H9 (cell line): Measurements from ENCODE around the gene KIR3DL2. TPM values are rescaled to one million over a fixed set of nuclear protein-coding genes. Genes with fewer than 3 reads are reported as not detected.

Source experiments
- DNase-seq: peaks from one replicate; pipeline ENCODE4 v3.0.0-alpha.2; 2017
- H2AFZ ChIP-seq: one replicate; pipeline ENCODE4 v1.6.1; 2013; ENCODE audit warnings: mild to moderate bottlenecking, low read length, control low read depth, moderate library complexity
- H2AK5ac ChIP-seq: 2 replicates; pipeline ENCODE4 v1.6.1; 2013; ENCODE audit warnings: low read length, control low read depth, mixed read lengths; ENCODE audit not compliant: insufficient read length
- H2BK120ac ChIP-seq: one replicate; pipeline ENCODE4 v1.6.1; 2013; ENCODE audit warnings: low read depth, mild to moderate bottlenecking, low read length, control low read depth, inconsistent platforms; ENCODE audit not compliant: poor library complexity, severe bottlenecking
- H2BK12ac ChIP-seq: 2 replicates; pipeline ENCODE4 v1.6.1; 2013; ENCODE audit warnings: low read length, control low read depth, mixed read lengths, low read depth; ENCODE audit not compliant: insufficient read length
- H2BK15ac ChIP-seq: 2 replicates; pipeline ENCODE4 v1.6.1; 2013; ENCODE audit warnings: low read depth, low read length, control low read depth
- H2BK20ac ChIP-seq: one replicate; pipeline ENCODE4 v1.6.1; 2013; ENCODE audit warnings: low read depth, mild to moderate bottlenecking, low read length, control low read depth, inconsistent platforms; ENCODE audit not compliant: poor library complexity, severe bottlenecking
- H2BK5ac ChIP-seq: 2 replicates; pipeline ENCODE4 v1.6.1; 2013; ENCODE audit warnings: low read length, control low read depth, mixed read lengths; ENCODE audit not compliant: insufficient read length
- H3K14ac ChIP-seq: 2 replicates; pipeline ENCODE4 v1.6.1; 2013; ENCODE audit warnings: low read length, control low read depth; ENCODE audit not compliant: insufficient read depth
- H3K18ac ChIP-seq: 2 replicates; pipeline ENCODE4 v1.6.1; 2013; ENCODE audit warnings: low read depth, mild to moderate bottlenecking, mixed read lengths, low read length, control low read depth; ENCODE audit not compliant: insufficient read length
- H3K23ac ChIP-seq: 2 replicates; pipeline ENCODE4 v1.6.1; 2013; ENCODE audit warnings: low read length, control low read depth, mixed read lengths, low read depth; ENCODE audit not compliant: insufficient read length
- H3K23me2 ChIP-seq: 2 replicates; pipeline ENCODE4 v1.6.1; 2013; ENCODE audit warnings: low read depth, mild to moderate bottlenecking, mixed read lengths, low read length, control low read depth; ENCODE audit not compliant: insufficient read length, poor library complexity, severe bottlenecking
- H3K27ac ChIP-seq: 2 replicates; pipeline ENCODE4 v1.5.1; 2013; ENCODE audit warnings: low read length, control low read depth, mixed read lengths, low read depth; ENCODE audit not compliant: insufficient read length
- H3K27me3 ChIP-seq: 2 replicates; pipeline ENCODE4 v1.6.1; 2013; ENCODE audit warnings: low read length, control low read depth, inconsistent platforms; ENCODE audit not compliant: insufficient read depth
- H3K4ac ChIP-seq: 2 replicates; pipeline ENCODE4 v1.6.1; 2013; ENCODE audit warnings: low read depth, mild to moderate bottlenecking, control low read depth, inconsistent platforms, low read length, moderate library complexity
- H3K4me1 ChIP-seq: 2 replicates; pipeline ENCODE4 v1.6.1; 2013; ENCODE audit warnings: low read length, control low read depth, inconsistent platforms; ENCODE audit not compliant: insufficient read depth
- H3K4me2 ChIP-seq: 2 replicates; pipeline ENCODE4 v1.6.1; 2013; ENCODE audit warnings: low read length, control low read depth, mixed read lengths; ENCODE audit not compliant: insufficient read length, insufficient read depth
- H3K56ac ChIP-seq: 2 replicates; pipeline ENCODE4 v1.6.1; 2013; ENCODE audit warnings: low read depth, mild to moderate bottlenecking, mixed read lengths, low read length, control low read depth; ENCODE audit not compliant: insufficient read length
- H3K79me1 ChIP-seq: 2 replicates; pipeline ENCODE4 v1.6.1; 2013; ENCODE audit warnings: low read depth, mild to moderate bottlenecking, moderate library complexity, low read length, control low read depth, inconsistent platforms; ENCODE audit not compliant: insufficient read depth, poor library complexity, severe bottlenecking
- H3K79me2 ChIP-seq: 2 replicates; pipeline ENCODE4 v1.6.1; 2013; ENCODE audit warnings: low read length, control low read depth, inconsistent platforms; ENCODE audit not compliant: insufficient read depth
- H3K9ac ChIP-seq: 2 replicates; pipeline ENCODE4 v1.6.1; 2013; ENCODE audit warnings: low read length, control low read depth, mixed read lengths; ENCODE audit not compliant: insufficient read length; ENCODE audit errors: extremely low read depth
- H3K9me3 ChIP-seq: one replicate; pipeline ENCODE4 v1.6.1; 2013; ENCODE audit warnings: low read depth, low read length, inconsistent platforms; ENCODE audit not compliant: control insufficient read depth
- H3T11ph ChIP-seq: one replicate; pipeline ENCODE4 v1.6.1; 2013; ENCODE audit warnings: mild to moderate bottlenecking, low read length, control low read depth, inconsistent platforms
- H4K20me1 ChIP-seq: one replicate; pipeline ENCODE4 v1.6.1; 2013; ENCODE audit not compliant: control insufficient read depth, insufficient read length, insufficient read depth
- H4K5ac ChIP-seq: 2 replicates; pipeline ENCODE4 v1.6.1; 2013; ENCODE audit warnings: low read depth, mild to moderate bottlenecking, mixed read lengths, low read length, control low read depth; ENCODE audit not compliant: insufficient read length
- H4K8ac ChIP-seq: replicated peaks from 2 replicates; pipeline ENCODE4 v1.6.1; 2013; ENCODE audit warnings: low read length, control low read depth, mixed read lengths, low read depth; ENCODE audit not compliant: insufficient read length
- H4K91ac ChIP-seq: 2 replicates; pipeline ENCODE4 v1.6.1; 2013; ENCODE audit warnings: low read depth, mild to moderate bottlenecking, moderate library complexity, mixed read lengths, low read length, control low read depth; ENCODE audit not compliant: insufficient read length
- H3K27ac Mint-ChIP-seq, 3 experiments: 2 replicates in 2 of 3; 3 replicates in 1 of 3; pipeline ENCODE4 v1.8.0; 2020 to 2021; ENCODE audit warnings: mixed read lengths in 3 of 3, mild to moderate bottlenecking in 1 of 3, moderate library complexity in 1 of 3
- H3K27me3 Mint-ChIP-seq: 2 replicates; pipeline ENCODE4 v1.8.0; 2021; ENCODE audit warnings: low read depth, mild to moderate bottlenecking, moderate library complexity, mixed read lengths
- H3K36me3 Mint-ChIP-seq, 3 experiments: 2 replicates in 2 of 3; 3 replicates in 1 of 3; pipeline ENCODE4 v1.8.0; 2020 to 2021; ENCODE audit warnings: low read depth in 3 of 3, mixed read lengths in 3 of 3; ENCODE audit not compliant: insufficient read depth in 1 of 3
- H3K4me1 Mint-ChIP-seq, 2 experiments: 2 replicates each; pipeline ENCODE4 v1.8.0; 2020; ENCODE audit warnings: mixed read lengths in 2 of 2
- H3K4me3 Mint-ChIP-seq, 2 experiments: 2 replicates in 1 of 2; 3 replicates in 1 of 2; pipeline ENCODE4 v1.8.0; 2020 to 2021; ENCODE audit warnings: mild to moderate bottlenecking in 2 of 2, mixed read lengths in 2 of 2, moderate library complexity in 1 of 2
- H3K9me3 Mint-ChIP-seq, 2 experiments: 2 replicates in 1 of 2; 3 replicates in 1 of 2; pipeline ENCODE4 v1.8.0; 2020; ENCODE audit warnings: mild to moderate bottlenecking in 2 of 2, mixed read lengths in 2 of 2, moderate library complexity in 1 of 2
- WGBS: extraction: QIAGEN DNeasy Blood & Tissue Kit; methylation state at CpG from one replicate; pipeline ENCODE4 v1.1.7; 2013; ENCODE audit warnings: missing lambda C conversion rate, low lambda C conversion rate, mixed read lengths; ENCODE audit not compliant: insufficient read length; ENCODE audit errors: extremely low coverage; 5-methylcytosine and 5-hydroxymethylcytosine counted together
- total RNA-seq: library from RNA; stranded (reverse); gene quantifications from 2 replicates; pipeline ENCODE4 v1.2.1, GENCODE V29; 2021
- TF ChIP-seq, protein P1 (sequence below): fragments of 200-600 bp; sonication (generic); conservative IDR thresholded peaks from 3 replicates; pipeline ENCODE4 v1.8.0; 2021; ENCODE audit warnings: antibody characterized with exemption, mild to moderate bottlenecking

KIR3DL2 gene
- total RNA-seq, 1 experiment from 2014 or later = not detected

- Histone ChIP-seq H4K5ac (no peak overlapping the region), H4K20me1 (no peaks in the 10 kb centered on the region), H3K9me3 (peaks cover 84% of the 10 kb centered on the region), H2AFZ (no peak overlapping the region), H4K8ac (no peak overlapping the region), H3K79me2 (no peaks in the 10 kb centered on the region), H3K23ac (no peak overlapping the region), H3K18ac (no peak overlapping the region), H3K79me1 (no peaks in the 10 kb centered on the region), H2BK15ac (no peak overlapping the region), H3K56ac (no peak overlapping the region), H2BK12ac (no peak overlapping the region), H2AK5ac (no peak overlapping the region), H3K27ac (no peak overlapping the region), H2BK20ac (no peak overlapping the region), H3T11ph (no peak overlapping the region), H3K4me2 (no peak overlapping the region), H4K91ac (no peak overlapping the region), H3K9ac (no peak overlapping the region), H3K23me2 (no peaks in the 10 kb centered on the region), H3K4me1 (no peaks in the 10 kb centered on the region), H3K14ac (no peak overlapping the region), H2BK5ac (no peak overlapping the region), H3K4ac (no peak overlapping the region), H2BK120ac (no peak overlapping the region), H3K27me3 (no peaks in the 10 kb centered on the region)
- H3K4me3 Mint-ChIP-seq = no peak overlapping the region
- no CpG with 5 or more reads among the region's 10 CpGs for WGBS
- H3K27ac Mint-ChIP-seq = no peak overlapping the region
- peaks cover 80 to 83% of the 10 kb centered on the region in 2 experiments for H3K9me3 Mint-ChIP-seq
- peaks cover 6% of the 10 kb centered on the region for H3K27me3 Mint-ChIP-seq
- TF ChIP-seq, protein P1, sequence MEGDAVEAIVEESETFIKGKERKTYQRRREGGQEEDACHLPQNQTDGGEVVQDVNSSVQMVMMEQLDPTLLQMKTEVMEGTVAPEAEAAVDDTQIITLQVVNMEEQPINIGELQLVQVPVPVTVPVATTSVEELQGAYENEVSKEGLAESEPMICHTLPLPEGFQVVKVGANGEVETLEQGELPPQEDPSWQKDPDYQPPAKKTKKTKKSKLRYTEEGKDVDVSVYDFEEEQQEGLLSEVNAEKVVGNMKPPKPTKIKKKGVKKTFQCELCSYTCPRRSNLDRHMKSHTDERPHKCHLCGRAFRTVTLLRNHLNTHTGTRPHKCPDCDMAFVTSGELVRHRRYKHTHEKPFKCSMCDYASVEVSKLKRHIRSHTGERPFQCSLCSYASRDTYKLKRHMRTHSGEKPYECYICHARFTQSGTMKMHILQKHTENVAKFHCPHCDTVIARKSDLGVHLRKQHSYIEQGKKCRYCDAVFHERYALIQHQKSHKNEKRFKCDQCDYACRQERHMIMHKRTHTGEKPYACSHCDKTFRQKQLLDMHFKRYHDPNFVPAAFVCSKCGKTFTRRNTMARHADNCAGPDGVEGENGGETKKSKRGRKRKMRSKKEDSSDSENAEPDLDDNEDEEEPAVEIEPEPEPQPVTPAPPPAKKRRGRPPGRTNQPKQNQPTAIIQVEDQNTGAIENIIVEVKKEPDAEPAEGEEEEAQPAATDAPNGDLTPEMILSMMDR = no peak
- no peaks in the 10 kb centered on the region for H3K4me1 Mint-ChIP-seq
- DNase-seq = no peak
- H3K36me3 Mint-ChIP-seq = peaks cover 16 to 51% (median 18%) of the 10 kb centered on the region in 3 experiments; a peak in 6 of 7 replicates
Observed at GRCh38 chr19:54804571-54804970, 45.7 kb upstream of the KIR3DL2 start.
